H1 (cell line): ENCODE measurements around the gene MYPOP. TPM values are rescaled to one million over a fixed set of nuclear protein-coding genes. Genes with fewer than 3 reads are reported as not detected.

Experiments
- CTCF ChIA-PET: fragments of 300-600 bp; sonication (Branson Sonifier 250); formaldehyde crosslinking; loops from one replicate; lab custom pipeline; 2021; ENCODE audit not compliant: partially characterized antibody; lab: Charles Lee
- POLR2A ChIA-PET: fragments of 300-600 bp; sonication (Branson Sonifier 250); formaldehyde crosslinking; loops from one replicate; lab custom pipeline; 2021; ENCODE audit warnings: inconsistent platforms; ENCODE audit not compliant: partially characterized antibody; lab: Charles Lee
- DNase-seq, 2 experiments: peaks; one replicate each; pipeline versions ENCODE4 v3.0.0 to v3.0.0-alpha.2; 2010 to 2022; ENCODE audit warnings: low spot score in 2 of 2, low read depth in 1 of 2, mixed read lengths in 1 of 2
- FAIRE-seq: peaks from 2 replicates; lab custom pipeline; 2011; peaks lifted over from hg19 to GRCh38; lab: Jason Lieb, UNC
- H2AFZ ChIP-seq: 2 replicates; pipeline ENCODE4 v1.8.1; 2012; ENCODE audit warnings: low read length, inconsistent platforms
- H2AK5ac ChIP-seq: 2 replicates; pipeline ENCODE4 v1.6.1; 2013; ENCODE audit warnings: low read depth, low read length
- H2BK120ac ChIP-seq: replicated peaks from 2 replicates; pipeline ENCODE3; 2013; ENCODE audit warnings: low read depth, low read length, inconsistent platforms
- H2BK12ac ChIP-seq: 2 replicates; pipeline ENCODE4 v1.6.1; 2013; ENCODE audit warnings: low read depth, low read length
- H2BK15ac ChIP-seq: 2 replicates; pipeline ENCODE4 v1.6.1; 2013; ENCODE audit warnings: low read length
- H2BK20ac ChIP-seq: 2 replicates; pipeline ENCODE4 v1.6.1; 2013; ENCODE audit warnings: low read length
- H2BK5ac ChIP-seq: 2 replicates; pipeline ENCODE4 v1.6.1; 2013; ENCODE audit warnings: low read depth, low read length
- H3K14ac ChIP-seq: 2 replicates; pipeline ENCODE4 v1.6.1; 2013; ENCODE audit warnings: inconsistent platforms; ENCODE audit not compliant: insufficient read length
- H3K18ac ChIP-seq: 2 replicates; pipeline ENCODE4 v1.6.1; 2013; ENCODE audit warnings: low read length; ENCODE audit errors: extremely low read depth
- H3K23ac ChIP-seq: 2 replicates; pipeline ENCODE4 v1.6.1; 2013; ENCODE audit warnings: inconsistent platforms; ENCODE audit not compliant: insufficient read length
- H3K23me2 ChIP-seq: 2 replicates; pipeline ENCODE4 v1.6.1; 2013; ENCODE audit warnings: low read depth, low read length
- H3K27ac ChIP-seq: 2 replicates; pipeline ENCODE4 v1.6.1; 2011; ENCODE audit warnings: low read depth, low read length, inconsistent platforms
- H3K27me3 ChIP-seq, 4 experiments: replicated peaks in 1 of 4; 1 replicate in 1 of 4; 2 replicates in 3 of 4; pipeline versions ENCODE4 v1.6.1 to v1.8.1; 2011 to 2013; ENCODE audit warnings: low read length in 3 of 4, mild to moderate bottlenecking in 3 of 4, inconsistent platforms in 2 of 4, mixed read lengths in 2 of 4, moderate library complexity in 1 of 4; ENCODE audit not compliant: control insufficient read depth in 3 of 4, insufficient read depth in 3 of 4; ENCODE audit errors: extremely low read depth in 1 of 4
- H3K36me3 ChIP-seq, 4 experiments: 2 replicates each; pipeline versions ENCODE4 v1.6.1 to v1.8.1; 2011 to 2013; ENCODE audit warnings: mild to moderate bottlenecking in 4 of 4, low read length in 3 of 4, moderate library complexity in 2 of 4, control low read depth in 1 of 4, inconsistent platforms in 1 of 4; ENCODE audit not compliant: insufficient read depth in 4 of 4, control insufficient read depth in 2 of 4
- H3K4ac ChIP-seq: replicated peaks from 2 replicates; pipeline ENCODE3; 2013; ENCODE audit warnings: low read length, low read depth, mixed read lengths, inconsistent platforms; ENCODE audit not compliant: insufficient read length
- H3K4me1 ChIP-seq, 4 experiments: replicated peaks in 1 of 4; 1 replicate in 1 of 4; 2 replicates in 3 of 4; pipeline versions ENCODE4 v1.6.1 to v1.8.1; 2011 to 2013; ENCODE audit warnings: low read length in 3 of 4, inconsistent platforms in 2 of 4, mixed read lengths in 1 of 4; ENCODE audit not compliant: insufficient read depth in 4 of 4, control insufficient read depth in 3 of 4
- H3K4me2 ChIP-seq, 2 experiments: 2 replicates each; pipeline versions ENCODE4 v1.6.1 to v1.8.1; 2011 to 2013; ENCODE audit warnings: low read depth in 2 of 2, low read length in 2 of 2, control low read depth in 1 of 2, inconsistent platforms in 1 of 2, mild to moderate bottlenecking in 1 of 2; ENCODE audit not compliant: insufficient read depth in 1 of 2
- H3K4me3 ChIP-seq, 4 experiments: fragments of 200-600, 300-600 bp in 1 of 4; sonication (generic), shearing (Covaris generic), sonication (Bioruptor Twin) in 1 of 4; 2 replicates each; pipeline versions ENCODE4 v1.5.1 to v1.8.1; 2011 to 2016; ENCODE audit warnings: low read length in 4 of 4, low read depth in 3 of 4, control low read depth in 2 of 4, inconsistent platforms in 2 of 4, mild to moderate bottlenecking in 2 of 4, mixed read lengths in 1 of 4, moderate library complexity in 1 of 4; ENCODE audit not compliant: insufficient read depth in 2 of 4; ENCODE audit errors: extremely low read depth in 1 of 4
- H3K56ac ChIP-seq: replicated peaks from 2 replicates; pipeline ENCODE3; 2013; ENCODE audit warnings: low read depth, mild to moderate bottlenecking, mixed read lengths, low read length, inconsistent platforms; ENCODE audit not compliant: insufficient read length
- H3K79me1 ChIP-seq: 2 replicates; pipeline ENCODE4 v1.6.1; 2013; ENCODE audit warnings: low read depth, low read length, control low read depth
- H3K79me2 ChIP-seq, 2 experiments: 2 replicates each; pipeline versions ENCODE4 v1.6.1 to v1.8.1; 2012 to 2013; ENCODE audit warnings: low read length in 2 of 2, mild to moderate bottlenecking in 2 of 2, inconsistent platforms in 1 of 2; ENCODE audit not compliant: insufficient read depth in 2 of 2, control insufficient read depth in 1 of 2
- H3K9ac ChIP-seq, 4 experiments: replicated peaks in 1 of 4; 1 replicate in 1 of 4; 2 replicates in 3 of 4; pipeline versions ENCODE4 v1.6.1 to v1.8.1; 2011 to 2013; ENCODE audit warnings: low read depth in 3 of 4, low read length in 3 of 4, control low read depth in 2 of 4, mild to moderate bottlenecking in 2 of 4, moderate library complexity in 2 of 4, inconsistent platforms in 1 of 4; ENCODE audit errors: extremely low read depth in 1 of 4
- H3K9me3 ChIP-seq, 2 experiments: 2 replicates each; pipeline versions ENCODE4 v1.6.1 to v1.8.1; 2012 to 2013; ENCODE audit warnings: mild to moderate bottlenecking in 2 of 2, moderate library complexity in 2 of 2, control low read depth in 1 of 2, inconsistent platforms in 1 of 2, low read depth in 1 of 2, low read length in 1 of 2, mixed read lengths in 1 of 2; ENCODE audit not compliant: insufficient read depth in 2 of 2
- H4K20me1 ChIP-seq, 2 experiments: replicated peaks in 1 of 2; 2 replicates each; pipeline versions ENCODE3 to v1.8.1; 2011 to 2013; ENCODE audit warnings: inconsistent platforms in 2 of 2, low read length in 2 of 2, mild to moderate bottlenecking in 1 of 2; ENCODE audit not compliant: insufficient read depth in 2 of 2, control insufficient read depth in 1 of 2
- H4K5ac ChIP-seq: 2 replicates; pipeline ENCODE4 v1.6.1; 2013; ENCODE audit warnings: low read length, low read depth, mixed read lengths, inconsistent platforms; ENCODE audit not compliant: insufficient read length
- H4K8ac ChIP-seq: 2 replicates; pipeline ENCODE4 v1.8.0; 2013; ENCODE audit warnings: mild to moderate bottlenecking, moderate library complexity, low read length, inconsistent platforms; ENCODE audit not compliant: insufficient read depth; ENCODE audit errors: extremely low read depth
- H4K91ac ChIP-seq: replicated peaks from 2 replicates; pipeline ENCODE3; 2013; ENCODE audit warnings: low read length, mixed read lengths, inconsistent platforms; ENCODE audit not compliant: insufficient read length
- BRCA1 ChIP-seq: IDR thresholded peaks from 2 replicates; pipeline ENCODE4 v1.6.1; 2012; ENCODE audit warnings: low read depth, low read length, improper control_type of control experiment
- CHD1 ChIP-seq: IDR thresholded peaks from 2 replicates; pipeline ENCODE4 v1.6.1; 2012; ENCODE audit warnings: low read depth, low read length, improper control_type of control experiment
- MAX ChIP-seq: IDR thresholded peaks from 2 replicates; pipeline ENCODE4 v1.6.1; 2012; ENCODE audit warnings: inconsistent platforms
- PHF8 ChIP-seq: fragments of 200-600 bp; sonication (generic); conservative IDR thresholded peaks from 2 replicates; pipeline ENCODE4 v1.7.1; 2012; ENCODE audit warnings: low read depth, mild to moderate bottlenecking, inconsistent platforms, low read length, moderate library complexity
- YY1 ChIP-seq: IDR thresholded peaks from 2 replicates; pipeline ENCODE4 v1.6.1; 2011; ENCODE audit warnings: low read depth, mild to moderate bottlenecking, low read length
- ZNF274 ChIP-seq: IDR thresholded peaks from 2 replicates; pipeline ENCODE4 v1.7.0; 2012; ENCODE audit warnings: low read length, borderline replicate concordance; ENCODE audit errors: extremely low read depth
- WGBS, 2 experiments: shearing (Covaris generic) in 1 of 2; methylation state at CpG; one replicate each; pipeline versions ENCODE4 v1.1.6 to v1.1.7; 2013 to 2015; ENCODE audit warnings: low lambda C conversion rate in 2 of 2, mixed read lengths in 2 of 2, inconsistent platforms in 1 of 2, low coverage in 1 of 2, missing lambda C conversion rate in 1 of 2; ENCODE audit not compliant: insufficient replicate concordance in 2 of 2, insufficient coverage in 1 of 2, insufficient read length in 1 of 2; ENCODE audit errors: extremely low coverage in 1 of 2, missing lambda C conversion rate in 1 of 2; 5-methylcytosine and 5-hydroxymethylcytosine counted together
- polyA plus RNA-seq, 7 experiments: library from polyadenylated mRNA; depleted of rRNA in 3 of 7; stranded (reverse) in 5 of 7; unstranded in 2 of 7; fragments of >200 nt in 5 of 7; fragments of 200-250 nt in 2 of 7; gene quantifications; 1 replicate in 5 of 7; 2 replicates in 1 of 7; 4 replicates in 1 of 7; pipeline versions ENCODE4 v1.2.1 to v1.2.3, GENCODE V29; 2011 to 2013; ENCODE audit warnings: missing spikeins in 2 of 7, mixed read lengths in 2 of 7
- total RNA-seq: library from RNA; stranded (reverse); fragmentation: NEBNext Ultra II Directional; extraction: Animal tissue kit (Norgen Biotek cat#: 25700); gene quantifications from 2 replicates; pipeline ENCODE4 v1.2.1, GENCODE V29; 2021

Gene MYPOP
- total and polyA plus RNA-seq, 2 of the 8 experiments (the other 6 are each of a cell fraction or from before 2014, with no cell fraction given) = 3.2 to 11.1 TPM

DNA sequence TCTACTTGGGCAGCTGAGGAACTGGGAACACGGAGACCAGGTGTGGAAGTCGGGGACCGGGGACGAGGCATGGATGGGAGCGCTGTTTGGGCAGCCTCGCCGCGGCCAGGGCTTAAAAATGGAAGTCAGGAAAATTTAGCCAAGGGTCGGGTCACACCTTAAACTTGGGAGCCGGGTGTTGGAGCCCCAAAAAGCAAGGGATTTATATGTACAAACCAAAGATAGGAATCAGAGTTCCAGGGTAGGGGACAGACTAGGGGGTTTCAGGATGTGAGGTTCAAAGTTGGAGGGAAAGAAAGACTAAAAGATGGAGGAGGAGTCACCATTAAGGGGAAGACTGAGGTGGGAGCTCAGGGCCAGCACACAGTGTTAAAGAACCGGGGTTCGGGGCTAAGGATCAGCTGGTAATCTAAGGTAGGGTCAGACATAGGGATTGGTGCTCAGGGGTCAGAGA lies 37.8 kb downstream of the MYPOP start:
- Histone ChIP-seq H3K4ac (peak overlapping the region; percentile 73), H2BK12ac (0 out of 2 replicates have a peak overlapping the region, but pooled peaks have one; percentile 27), H3K23me2 (peaks cover 18% of the 10 kb centered on the region), H3K9me3 (no peaks in the 10 kb centered on the region), H3K79me2 (peaks cover 3 to 66% of the 10 kb centered on the region in 2 experiments; a peak in 2 of 4 replicates), H3K18ac (peak overlapping the region; percentile 87), H4K91ac (peak overlapping the region; percentile 94), H3K23ac (no peak overlapping the region), H3K27me3 (no peaks in the 10 kb centered on the region; a peak in 1 of 7 replicates), H2BK120ac (no peak overlapping the region), H2AK5ac (no peak overlapping the region), H4K8ac (peak overlapping the region; percentile 96), H2BK15ac (no peak overlapping the region), H3K27ac (peak overlapping the region; percentile 62; the same call in 1 of the 2 replicates), H4K5ac (no peak overlapping the region), H3K36me3 (peaks cover 0 to 3% (median 1%) of the 10 kb centered on the region in 4 experiments; a peak in 2 of 8 replicates), H3K79me1 (peaks cover 14% of the 10 kb centered on the region; the same call in 1 of the 2 replicates), H2BK5ac (peak overlapping the region; percentile 83; the same call in 1 of the 2 replicates), H3K4me2 (peak overlapping the region; percentile 91 to 96), H3K9ac (peak overlapping the region; percentile 59 to 93 (median 88)), H2BK20ac (0 out of 2 replicates have a peak overlapping the region, but pooled peaks have one; percentile 61), H3K4me3 (peak overlapping the region; percentile 81 to 91 (median 88)), H3K14ac (peak overlapping the region; percentile 72), H3K56ac (peak overlapping the region; percentile 73), H2AFZ (peak overlapping the region; percentile 49; the same call in 1 of the 2 replicates), H3K4me1 (peaks cover 0 to 18% (median 8%) of the 10 kb centered on the region in 4 experiments; a peak in 6 of 7 replicates), H4K20me1 (peaks cover 0 to 7% of the 10 kb centered on the region in 2 experiments)
- TF ChIP-seq YY1 = peak; percentile 6; the same call in 1 of the 2 replicates
- no peak; the same call in 1 of the 2 replicates for TF ChIP-seq PHF8
- no peak for TF ChIP-seq MAX
- no peak for TF ChIP-seq CHD1
- no peak for TF ChIP-seq ZNF274
- TF ChIP-seq BRCA1 = no peak
- DNase-seq (peak in 1 of 2 experiments; percentile 44), FAIRE-seq (no peak)
- 6% methylated on average over 12 of the region's 12 CpGs; no CpG with 5 or more reads in 1 of the 2 experiments for WGBS, 2 experiments
- CTCF ChIA-PET = interaction anchor here (0.5 to 12.4 kb wide), 17 partner anchors 10 to 214 kb away, joined by 3 to 208 read pairs (median 4); partner anchors contain the start of genes IRF2BP1, MYPOP and NANOS2
- POLR2A ChIA-PET = interaction anchor here (0.6 to 13.7 kb wide), 12 partner anchors 10 to 681 kb away, joined by 3 to 277 read pairs (median 4); partner anchors contain the start of genes DMWD, IRF2BP1, MYPOP and RSPH6A
